OCI-LY7 (cell line): ENCODE results near the gene STAU1. TPM values are rescaled to one million over a fixed set of nuclear protein-coding genes. Genes with fewer than 3 reads are reported as not detected.

Experiments
- BruUV-seq: library from RNA; stranded (reverse); fragments of 400-500 nt; replicated peaks from 2 replicates; lab custom pipeline; 2021; lab: Mats Ljungman, UMichigan
- CTCF ChIA-PET: fragments of 300-600 bp; sonication (Branson Sonifier 250); formaldehyde crosslinking; loops from one replicate; lab custom pipeline; 2022; ENCODE audit warnings: antibody characterized with exemption; ENCODE audit not compliant: unreplicated experiment; lab: Charles Lee
- POLR2A ChIA-PET: fragments of 300-600 bp; sonication (Branson Sonifier 250); formaldehyde crosslinking; loops from one replicate; lab custom pipeline; 2022; ENCODE audit warnings: antibody characterized with exemption; lab: Charles Lee
- DNase-seq: peaks from one replicate; pipeline ENCODE4 v3.0.0-alpha.2; 2015; ENCODE audit warnings: low spot score
- H2AFZ ChIP-seq: fragments of 200-600 bp; sonication (generic), shearing (Covaris generic); 2 replicates; pipeline ENCODE4 v1.6.1; 2014; ENCODE audit warnings: mild to moderate bottlenecking, antibody characterized with exemption, low read length, moderate library complexity
- H3K27ac ChIP-seq: fragments of 200-600 bp; sonication (generic); 2 replicates; pipeline ENCODE4 v1.5.1; 2014; ENCODE audit warnings: mixed run types, low read depth, mild to moderate bottlenecking, moderate library complexity, low read length, inconsistent platforms; ENCODE audit not compliant: poor library complexity, severe bottlenecking
- H3K36me3 ChIP-seq: fragments of 200-600 bp; sonication (generic); 2 replicates; pipeline ENCODE4 v1.6.1; 2014; ENCODE audit warnings: mild to moderate bottlenecking, antibody characterized with exemption, low read length, moderate library complexity, mixed read lengths; ENCODE audit not compliant: insufficient read depth
- H3K4me1 ChIP-seq: fragments of 200-600 bp; sonication (generic); 2 replicates; pipeline ENCODE4 v1.5.1; 2014; ENCODE audit warnings: mild to moderate bottlenecking, low read length; ENCODE audit not compliant: insufficient read depth, poor library complexity, severe bottlenecking
- H3K4me2 ChIP-seq: fragments of 200-600 bp; sonication (generic); 2 replicates; pipeline ENCODE4 v1.6.1; 2014; ENCODE audit warnings: mild to moderate bottlenecking, low read length
- H3K4me3 ChIP-seq: fragments of 200-600 bp; sonication (generic); 2 replicates; pipeline ENCODE4 v1.5.1; 2014; ENCODE audit warnings: mild to moderate bottlenecking, low read depth, low read length; ENCODE audit not compliant: poor library complexity, severe bottlenecking
- H3K79me2 ChIP-seq: fragments of 200-600 bp; sonication (generic); 2 replicates; pipeline ENCODE4 v1.6.1; 2016; ENCODE audit warnings: low read depth, mild to moderate bottlenecking, low read length, moderate library complexity, mixed read lengths; ENCODE audit not compliant: insufficient read depth
- H3K9me2 ChIP-seq: fragments of 200-600 bp; sonication (generic); 2 replicates; pipeline ENCODE4 v1.6.1; 2016; ENCODE audit warnings: mild to moderate bottlenecking, low read length, mixed read lengths; ENCODE audit not compliant: insufficient read depth
- H3K9me3 ChIP-seq: fragments of 200-600 bp; sonication (generic); 2 replicates; pipeline ENCODE4 v1.6.1; 2014; ENCODE audit warnings: mild to moderate bottlenecking, mixed run types, low read length, mixed read lengths
- H4K20me1 ChIP-seq: fragments of 200-600 bp; sonication (generic); 2 replicates; pipeline ENCODE4 v1.6.1; 2014; ENCODE audit warnings: mild to moderate bottlenecking, antibody characterized with exemption, low read length, moderate library complexity, mixed read lengths; ENCODE audit not compliant: insufficient read depth
- CTCF ChIP-seq: fragments of 200-600 bp; sonication (generic); conservative IDR thresholded peaks from 2 replicates; pipeline ENCODE4 v1.5.1; 2014; ENCODE audit warnings: mild to moderate bottlenecking, antibody characterized with exemption, low read length, moderate library complexity, mixed read lengths
- EZH2phosphoT487 ChIP-seq: fragments of 200-600 bp; sonication (generic); IDR thresholded peaks from 2 replicates; pipeline ENCODE4 v1.6.1; 2018; ENCODE audit warnings: low read depth, borderline replicate concordance, mild to moderate bottlenecking, mixed run types, antibody characterized with exemption, low read length, moderate library complexity, mixed read lengths
- intact Hi-C: fragments of 100-400 bp; cut with micrococcal nuclease; formaldehyde crosslinking; loops from one replicate; pipeline ENCODE4 v1.10.0; 2022; ENCODE audit not compliant: unreplicated experiment
- total RNA-seq, 2 experiments: library from RNA; depleted of rRNA in 1 of 2; stranded (reverse); fragments of >200 nt in 1 of 2; shearing (Covaris generic) in 1 of 2; gene quantifications; 2 replicates each; pipeline ENCODE4 v1.2.3, GENCODE V29; 2014 to 2022

The STAU1 gene
- total RNA-seq, 2 experiments from 2014 or later = 36.8 to 66.8 TPM

- ChIA-PET POLR2A (no interaction called here), CTCF (no interaction called here)
- Histone ChIP-seq H3K9me3 (no peaks in the 10 kb centered on the region), H3K79me2 (no peaks in the 10 kb centered on the region), H2AFZ (no peak overlapping the region), H3K27ac (no peak overlapping the region), H3K36me3 (peaks cover 80% of the 10 kb centered on the region), H3K4me3 (no peak overlapping the region), H3K9me2 (no peaks in the 10 kb centered on the region), H3K4me1 (no peaks in the 10 kb centered on the region), H3K4me2 (no peak overlapping the region), H4K20me1 (no peaks in the 10 kb centered on the region; the same call in 1 of the 2 replicates)
- intact Hi-C loops = no loop called here
- BruUV-seq = no TSS peak
- no peak for DNase-seq
- TF ChIP-seq CTCF = no peak
- no peak for TF ChIP-seq EZH2phosphoT487
Measured at GRCh38 chr20:49115564-49115963, 72.6 kb downstream of the STAU1 start.

GRCh38 chr20:49112596-49113274 lies 75.4 kb downstream of the STAU1 start:
- no peak overlapping the region for H2AFZ ChIP-seq
- CTCF ChIA-PET = no interaction called here
- POLR2A ChIA-PET = no interaction called here
- H3K79me2 ChIP-seq = no peaks in the 10 kb centered on the region
- intact Hi-C loops = no loop called here
- peaks cover 58% of the 10 kb centered on the region for H3K36me3 ChIP-seq
- BruUV-seq = no TSS peak
- no peak overlapping the region for H3K4me2 ChIP-seq
- no peak overlapping the region for H3K4me3 ChIP-seq
- H3K9me3 ChIP-seq = no peaks in the 10 kb centered on the region
- no peaks in the 10 kb centered on the region; the same call in 1 of the 2 replicates for H4K20me1 ChIP-seq
- H3K9me2 ChIP-seq = no peaks in the 10 kb centered on the region
- no peaks in the 10 kb centered on the region for H3K4me1 ChIP-seq
- no peak overlapping the region for H3K27ac ChIP-seq
- TF ChIP-seq EZH2phosphoT487 = no peak
- TF ChIP-seq CTCF = no peak
- DNase-seq = no peak
